NOMO-1 treated with dmso at 0.1 percent for 144 hours (cell line): ENCODE data around the gene FAM98A.
A peak's percentile ranks its signal among the peaks of the same experiment; 100 is the strongest.

Source experiments
- DNase-seq: peaks from one replicate; lab custom pipeline; 2025; ENCODE audit not compliant: unreplicated experiment; lab: John Stamatoyannopoulos, UW

FAM98A gene

GRCh38 chr2:33598561-33599174, 431 bp downstream of the FAM98A start:
- peak; percentile 4 for DNase-seq

GRCh38 chr2:33597026-33597425, 2.1 kb downstream of the FAM98A start:
- no peak for DNase-seq

- no peak for DNase-seq
These were observed 3.7 kb downstream of the FAM98A start for GRCh38 chr2:33595385-33595784.

- DNase-seq = no peak
These were observed 9.7 kb downstream of the FAM98A start for GRCh38 chr2:33589444-33589843.

- no peak for DNase-seq
These were observed 10.9 kb downstream of the FAM98A start for GRCh38 chr2:33588232-33588631.

GRCh38 chr2:33586766-33587165, 12.3 kb downstream of the FAM98A start:
- no peak for DNase-seq

- peak; percentile 8 for DNase-seq
These were observed 15.7 kb downstream of the FAM98A start for GRCh38 chr2:33583194-33583938.

- DNase-seq = no peak
These were observed 17.2 kb downstream of the FAM98A start for GRCh38 chr2:33581872-33582271.

- DNase-seq = no peak
These were observed 19.9 kb downstream of the FAM98A start for GRCh38 chr2:33579227-33579626.

- no peak for DNase-seq
These were observed 21.4 kb downstream of the FAM98A start for GRCh38 chr2:33577668-33578067.

- no peak for DNase-seq
These were observed 22.0 kb downstream of the FAM98A start for GRCh38 chr2:33577084-33577483.

- no peak for DNase-seq
These were observed 25.4 kb downstream of the FAM98A start for GRCh38 chr2:33573657-33574056.

- DNase-seq = no peak
These were observed 28.4 kb downstream of the FAM98A start for GRCh38 chr2:33570681-33571080.

- DNase-seq = no peak
These were observed 37.2 kb downstream of the FAM98A start for GRCh38 chr2:33561872-33562271.

- no peak for DNase-seq
These were observed 39.1 kb downstream of the FAM98A start for GRCh38 chr2:33560017-33560416.

- no peak for DNase-seq
These were observed 39.8 kb downstream of the FAM98A start for GRCh38 chr2:33559328-33559727.

GRCh38 chr2:33555681-33556080, 43.4 kb downstream of the FAM98A start:
- no peak for DNase-seq

- no peak for DNase-seq
These were observed 46.2 kb downstream of the FAM98A start for GRCh38 chr2:33552758-33553461.

- no peak for DNase-seq
These were observed 48.9 kb downstream of the FAM98A start for GRCh38 chr2:33550206-33550605.

GRCh38 chr2:33541243-33541642, 57.9 kb downstream of the FAM98A start:
- DNase-seq = no peak

- no peak for DNase-seq
These were observed 63.7 kb downstream of the FAM98A start for GRCh38 chr2:33535421-33535820.
